NCI-H1694 (cell line): Measurements from ENCODE around the gene SESTD1.

Experiments
- DNase-seq: peaks from one replicate; lab custom pipeline; 2025; lab: John Stamatoyannopoulos, UW

Gene SESTD1

GRCh38 chr2:179191110-179191509, 73.5 kb downstream of the SESTD1 start:
- DNase-seq: no peak

GRCh38 chr2:179186126-179186525, 78.5 kb downstream of the SESTD1 start:
- no peak for DNase-seq

- DNase-seq: no peak
Observed at GRCh38 chr2:179184610-179185009, 80.0 kb downstream of the SESTD1 start.

GRCh38 chr2:179181002-179181401, 83.6 kb downstream of the SESTD1 start:
- no peak for DNase-seq

GRCh38 chr2:179180242-179180641, 84.4 kb downstream of the SESTD1 start:
- no peak for DNase-seq

- no peak for DNase-seq
Observed at GRCh38 chr2:179179719-179180118, 84.9 kb downstream of the SESTD1 start.

GRCh38 chr2:179177694-179178093, 86.9 kb downstream of the SESTD1 start:
- DNase-seq: no peak

- DNase-seq: no peak
Observed at GRCh38 chr2:179174240-179174639, 90.4 kb downstream of the SESTD1 start.

- DNase-seq: no peak
Observed at GRCh38 chr2:179172894-179173293, 91.7 kb downstream of the SESTD1 start.

GRCh38 chr2:179171371-179171770, 93.3 kb downstream of the SESTD1 start:
- DNase-seq: no peak

GRCh38 chr2:179170901-179171300, 93.7 kb downstream of the SESTD1 start:
- no peak for DNase-seq

GRCh38 chr2:179165356-179166000, 99.2 kb downstream of the SESTD1 start:
- no peak for DNase-seq

GRCh38 chr2:179141206-179141605, 123.4 kb downstream of the SESTD1 start:
- DNase-seq: no peak

GRCh38 chr2:179140571-179140970, 124.1 kb downstream of the SESTD1 start:
- no peak for DNase-seq

- no peak for DNase-seq
Observed at GRCh38 chr2:179139506-179139905, 125.1 kb downstream of the SESTD1 start.

GRCh38 chr2:179137200-179137759, 127.4 kb downstream of the SESTD1 start:
- DNase-seq: no peak

- no peak for DNase-seq
Observed at GRCh38 chr2:179133016-179133415, 131.6 kb downstream of the SESTD1 start.

- no peak for DNase-seq
Observed at GRCh38 chr2:179132076-179132475, 132.6 kb downstream of the SESTD1 start.

- DNase-seq: no peak
Observed at GRCh38 chr2:179130560-179130959, 134.1 kb downstream of the SESTD1 start.

- peak; percentile 8 for DNase-seq
Observed at GRCh38 chr2:179129574-179130238, 134.9 kb downstream of the SESTD1 start.

- no peak for DNase-seq
Observed at GRCh38 chr2:179125404-179125803, 139.2 kb downstream of the SESTD1 start.

GRCh38 chr2:179124282-179124681, 140.3 kb downstream of the SESTD1 start:
- no peak for DNase-seq

GRCh38 chr2:179123272-179123662, 141.4 kb downstream of the SESTD1 start:
- no peak for DNase-seq

GRCh38 chr2:179107737-179108136, 156.9 kb downstream of the SESTD1 start:
- DNase-seq: no peak
